DMS 273 (cell line): ENCODE measurements around the gene PTGER1.
A peak's percentile ranks its signal among the peaks of the same experiment; 100 is the strongest.

ENCODE experiments used
- DNase-seq: peaks from one replicate; lab custom pipeline; 2025; ENCODE audit not compliant: unreplicated experiment; lab: John Stamatoyannopoulos, UW

PTGER1 gene

DNA sequence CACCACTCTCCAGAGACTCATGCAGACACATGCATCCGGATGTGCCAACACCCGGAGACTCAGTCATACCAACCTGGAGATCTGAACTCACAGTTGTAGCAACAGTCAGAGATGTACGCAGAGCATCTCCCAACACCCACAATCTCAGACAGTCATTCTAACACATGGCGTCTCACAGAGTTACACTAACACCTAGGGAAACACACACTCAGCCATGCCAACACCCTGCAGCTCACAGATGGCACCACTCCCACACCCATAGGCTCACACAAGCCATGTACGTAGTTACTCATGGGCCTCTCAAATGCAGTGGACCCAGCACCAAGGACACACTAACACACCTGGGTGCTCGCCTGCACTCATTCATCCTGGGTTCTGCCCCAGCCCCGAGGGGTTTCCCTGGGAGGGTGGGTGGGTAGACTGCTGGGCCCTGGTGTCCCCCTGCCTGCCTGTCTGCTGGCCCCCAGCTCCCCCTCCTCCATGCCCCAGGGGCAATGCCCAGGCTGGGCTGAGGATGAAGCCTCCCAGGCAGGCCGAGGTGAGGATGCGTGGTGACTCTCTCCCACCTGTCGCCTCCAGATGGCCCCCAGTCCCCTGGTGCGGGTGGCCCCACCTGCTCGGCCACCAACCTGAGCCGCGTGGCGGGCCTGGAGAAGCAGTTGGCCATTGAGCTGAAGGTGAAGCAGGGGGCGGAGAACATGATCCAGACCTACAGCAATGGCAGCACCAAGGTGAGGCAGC lies 32.1 kb downstream of the PTGER1 start:
- no peak for DNase-seq

DNA sequence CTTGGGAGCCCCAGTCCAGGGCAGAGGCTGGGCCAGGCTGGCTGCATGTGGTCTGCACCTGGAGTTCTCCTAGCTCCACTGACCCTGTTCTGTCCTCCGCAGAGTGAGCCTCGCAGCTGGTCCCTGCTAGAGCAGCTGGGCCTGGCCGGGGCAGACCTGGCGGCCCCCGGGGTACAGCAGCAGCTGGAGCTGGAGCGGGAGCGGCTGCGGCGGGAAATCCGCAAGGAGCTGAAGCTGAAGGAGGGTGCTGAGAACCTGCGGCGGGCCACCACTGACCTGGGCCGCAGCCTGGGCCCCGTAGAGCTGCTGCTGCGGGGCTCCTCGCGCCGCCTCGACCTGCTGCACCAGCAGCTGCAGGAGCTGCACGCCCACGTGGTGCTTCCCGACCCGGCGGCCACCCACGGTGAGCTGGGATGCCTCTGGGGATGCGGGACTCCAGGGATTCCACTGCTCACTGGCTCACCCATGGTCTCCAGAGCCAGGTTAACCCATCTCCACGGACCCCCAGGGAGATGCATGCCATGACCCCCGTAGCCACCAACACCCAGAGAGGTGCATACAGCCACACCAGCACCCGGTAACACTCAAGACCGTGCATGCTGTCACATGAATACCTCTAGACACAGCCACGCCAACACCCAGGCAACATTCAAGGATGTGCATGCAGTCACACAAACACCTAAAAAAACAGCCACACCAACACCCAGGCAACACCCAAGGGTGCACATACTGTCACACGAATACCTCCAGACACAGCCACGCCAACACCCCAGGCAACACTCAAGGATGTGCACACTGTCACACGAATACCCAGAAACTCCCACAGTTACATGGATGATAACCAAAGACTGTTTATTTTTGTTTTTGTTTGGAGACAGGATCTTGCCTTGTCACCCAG lies 33.9 kb downstream of the PTGER1 start:
- DNase-seq, result no peak

DNA sequence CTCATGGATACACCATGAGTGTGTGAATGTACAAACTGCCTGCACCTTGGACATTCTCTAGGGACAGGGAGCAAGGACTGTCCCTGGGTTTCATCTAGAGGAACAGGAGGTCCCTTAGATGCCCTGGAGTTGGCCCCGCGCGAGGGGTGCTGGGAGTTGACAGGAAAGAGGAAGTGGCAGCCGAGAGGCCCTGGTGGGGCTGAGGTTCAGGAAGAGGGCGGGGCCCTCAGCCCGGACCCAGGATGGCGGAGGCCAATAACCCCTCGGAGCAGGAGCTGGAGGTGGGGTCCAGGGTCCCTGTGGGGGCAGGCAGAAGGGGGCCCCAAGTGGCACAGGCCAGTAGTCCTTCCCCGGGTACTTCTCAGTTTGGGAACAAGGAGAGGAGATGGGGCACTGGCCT lies 35.1 kb downstream of the PTGER1 start:
- no peak for DNase-seq

DNA sequence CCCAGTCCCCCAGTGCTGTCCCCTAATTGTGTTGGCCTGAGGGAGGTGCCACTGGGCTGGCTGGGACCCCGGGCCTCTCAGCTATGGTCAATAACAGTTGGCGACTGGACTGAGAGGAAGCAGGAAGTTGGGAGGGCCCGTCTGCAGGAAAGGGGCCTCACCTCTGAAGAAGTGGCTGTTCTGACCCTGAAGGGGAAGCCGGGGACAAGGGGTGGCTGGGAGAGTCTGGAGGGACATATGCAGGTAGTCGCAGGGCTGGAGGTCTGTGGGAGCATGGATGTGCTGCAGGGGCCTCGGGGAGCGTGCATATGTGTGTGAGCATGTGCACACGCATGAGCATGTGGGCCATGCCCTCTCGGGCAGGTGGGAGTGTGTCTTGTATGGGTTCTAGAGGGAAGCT lies 36.1 kb downstream of the PTGER1 start:
- DNase-seq, result no peak

DNA sequence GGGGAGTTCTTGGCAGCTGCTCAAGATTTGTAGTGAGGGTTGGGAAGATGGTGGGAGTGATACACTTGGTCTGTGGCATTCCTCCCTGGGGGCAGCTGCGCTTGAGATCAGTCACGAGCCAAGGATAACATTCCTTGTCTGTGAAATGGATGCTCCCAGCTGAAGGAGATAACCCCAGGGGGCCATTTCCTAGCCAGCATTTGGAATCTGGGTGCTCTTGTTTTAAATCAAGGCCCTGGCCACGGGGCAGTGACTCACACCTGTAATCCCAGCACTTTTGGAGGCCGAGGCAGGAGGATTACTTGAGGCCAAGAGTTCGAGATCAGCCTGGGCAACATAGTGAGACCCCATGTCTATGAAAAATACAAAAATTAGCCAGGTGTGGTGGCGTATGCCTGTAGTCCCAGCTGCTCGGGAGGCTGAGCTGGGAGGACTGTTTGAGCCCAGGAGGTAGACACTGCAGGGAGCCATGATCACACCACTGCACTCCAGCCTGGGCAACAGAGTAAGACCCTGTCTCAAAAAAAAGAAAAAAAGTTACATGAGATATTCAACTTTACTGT lies 37.5 kb downstream of the PTGER1 start:
- no peak for DNase-seq

DNA sequence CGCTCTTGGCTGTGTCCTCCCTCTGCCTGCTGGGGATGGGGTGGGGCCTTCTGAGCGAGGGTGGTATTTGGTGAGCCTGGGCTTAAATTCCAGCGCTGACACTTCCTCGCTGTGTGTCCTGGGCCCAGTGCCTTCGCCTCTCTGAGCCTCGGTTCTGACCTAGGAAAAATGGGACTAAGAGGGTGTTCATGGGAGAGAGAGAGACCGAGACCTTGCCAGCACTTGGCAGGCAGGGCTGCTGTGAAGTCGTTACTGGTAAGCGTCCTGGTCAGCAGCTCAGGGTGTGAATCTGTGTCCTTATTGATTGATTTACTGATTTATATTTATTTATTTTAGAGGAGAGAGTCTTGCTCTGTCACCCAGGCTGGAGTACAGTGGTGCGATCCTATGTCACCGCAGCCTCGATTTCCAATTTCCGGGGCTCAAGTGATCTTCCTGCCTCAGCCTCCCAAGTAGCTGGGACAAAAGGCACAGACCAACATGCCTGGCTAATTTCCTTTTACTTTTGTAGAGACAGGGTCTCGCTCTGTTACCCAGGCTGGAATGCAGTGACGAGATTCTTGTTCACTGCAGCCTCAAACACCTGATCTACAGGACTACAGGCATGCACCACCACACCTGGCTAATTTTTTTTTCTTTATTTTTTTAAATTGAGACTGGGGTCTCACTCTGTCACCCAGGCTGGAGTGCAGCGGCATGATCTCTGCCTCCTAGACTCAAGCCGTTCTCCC lies 39.7 kb downstream of the PTGER1 start:
- DNase-seq, result no peak

DNA sequence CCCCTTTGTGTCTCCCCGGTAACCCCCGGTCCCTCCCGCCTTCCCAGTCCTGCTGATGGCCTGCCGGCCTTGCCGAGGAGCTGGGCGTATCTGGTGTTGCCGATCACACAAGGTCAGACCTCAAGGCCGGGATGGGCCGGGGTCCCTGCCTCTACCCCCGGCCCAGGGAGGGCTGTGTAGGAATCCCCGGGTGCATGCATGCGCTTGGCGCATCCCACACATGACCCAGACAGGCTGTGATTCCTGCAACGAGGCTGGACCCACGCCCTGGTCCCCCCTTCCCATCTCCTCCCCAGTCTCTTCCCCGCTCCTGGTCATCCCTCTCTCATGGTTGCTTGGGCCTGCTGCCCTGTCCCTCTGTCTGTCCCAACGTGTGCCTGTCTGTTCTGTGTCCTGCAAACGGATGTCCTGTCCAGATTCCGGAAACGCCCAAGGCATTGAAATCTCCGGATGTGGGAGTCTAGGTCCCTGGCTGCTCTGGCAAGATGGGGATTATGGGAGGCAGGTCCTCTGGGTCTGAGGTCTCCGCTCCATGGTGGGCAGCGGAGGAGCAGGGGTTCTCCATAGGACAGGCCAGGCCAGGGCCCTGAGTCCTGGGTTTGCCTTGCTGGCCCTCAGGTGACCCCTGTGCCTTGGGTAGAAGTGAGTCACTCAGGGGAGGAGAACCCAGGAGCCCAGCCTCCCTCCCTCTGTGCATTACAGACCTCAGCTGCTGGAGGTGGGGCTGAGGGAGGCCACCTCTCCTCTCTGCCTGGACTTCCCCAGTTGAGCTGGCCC lies 40.4 kb downstream of the PTGER1 start:
- DNase-seq, result no peak

DNA sequence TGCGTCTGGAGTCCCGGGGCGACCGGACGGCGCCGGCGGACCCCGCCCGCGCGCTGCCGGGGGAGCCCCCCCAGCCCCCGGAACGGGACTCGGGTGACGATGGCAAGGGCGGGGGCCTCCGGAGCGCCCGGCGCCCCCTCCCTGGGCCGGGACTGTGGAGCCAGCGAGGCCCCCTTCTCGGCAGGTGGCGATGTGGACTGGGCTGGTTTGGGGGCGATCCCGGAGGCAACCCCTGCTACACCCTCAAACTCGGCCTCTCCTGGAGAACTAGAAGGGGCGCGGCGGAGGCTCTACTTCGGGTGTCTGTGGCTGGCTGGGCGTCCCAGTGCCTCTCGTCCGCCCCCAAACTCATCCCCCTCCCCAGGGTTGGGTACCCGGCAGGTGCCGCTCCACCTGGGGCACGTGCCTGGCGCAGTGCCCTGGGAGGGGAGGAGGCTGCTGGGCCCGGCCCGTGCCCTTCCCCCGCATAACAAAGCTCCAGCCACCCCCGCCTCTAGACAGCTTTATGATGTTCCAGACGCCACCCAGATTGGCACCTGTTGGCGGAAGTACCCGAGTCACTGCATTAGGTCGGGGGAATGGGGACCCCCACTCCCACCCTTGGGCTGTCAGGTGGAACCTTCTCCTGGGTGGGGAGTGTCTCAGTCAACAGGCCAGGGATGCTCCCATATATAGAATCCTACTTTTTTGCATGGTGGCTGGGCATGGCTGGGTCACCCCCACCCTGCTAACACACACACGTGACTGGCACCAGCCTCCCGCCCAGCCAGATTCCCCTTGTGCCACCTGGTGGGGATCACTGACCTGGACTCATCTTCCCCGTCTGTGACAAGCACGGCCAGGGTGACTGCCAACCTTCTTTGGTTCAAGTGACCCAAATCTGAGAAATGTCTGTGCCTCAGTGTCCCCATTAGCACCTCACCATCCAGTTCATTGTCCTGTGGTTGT lies 41.3 kb downstream of the PTGER1 start:
- peak; percentile 54 for DNase-seq

DNA sequence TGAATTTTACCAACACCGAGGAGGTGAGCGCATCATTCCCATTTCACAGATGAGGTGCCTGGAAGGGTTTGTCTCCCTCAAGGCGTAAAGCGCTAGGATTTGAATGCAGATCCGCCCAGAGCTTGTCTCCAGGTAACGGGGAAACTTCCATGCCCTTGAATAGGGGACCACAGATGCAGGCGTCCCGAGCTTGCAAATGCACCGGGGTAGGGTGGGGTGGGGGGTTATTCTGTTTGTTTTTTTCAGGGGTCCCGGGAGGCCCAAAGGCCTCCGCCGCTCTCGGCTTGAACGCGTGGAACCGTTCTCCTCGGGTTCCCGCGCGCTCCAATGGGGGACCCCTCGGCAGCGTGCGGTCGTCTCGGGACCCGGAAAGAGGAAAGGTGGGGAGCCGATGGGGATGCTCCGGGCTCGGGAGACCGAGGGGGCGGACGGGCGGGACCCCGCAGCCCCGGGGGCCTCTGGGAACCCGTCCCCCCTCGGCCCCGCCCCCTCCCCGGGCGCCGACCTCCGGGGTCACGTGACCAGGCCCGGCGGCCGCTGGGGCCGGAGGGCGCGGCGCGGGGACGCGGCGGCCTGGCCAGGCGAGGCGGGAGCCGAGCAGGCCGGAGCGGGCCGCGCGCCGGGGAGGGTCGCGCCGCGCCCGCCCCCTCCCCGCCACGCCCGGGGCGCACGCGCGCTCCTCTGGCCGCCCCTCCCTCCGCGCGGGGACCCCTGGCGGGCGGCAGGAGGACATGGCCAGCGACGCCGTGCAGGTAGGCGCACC lies 42.2 kb downstream of the PTGER1 start, which contains the start of gene PKN1:
Gene PKN1 (plus strand): TSS at position 516 of the 763 bp plus-strand sequence. CDS start 216 bp downstream, at position 732.
- DNase-seq, result peak; percentile 79

DNA sequence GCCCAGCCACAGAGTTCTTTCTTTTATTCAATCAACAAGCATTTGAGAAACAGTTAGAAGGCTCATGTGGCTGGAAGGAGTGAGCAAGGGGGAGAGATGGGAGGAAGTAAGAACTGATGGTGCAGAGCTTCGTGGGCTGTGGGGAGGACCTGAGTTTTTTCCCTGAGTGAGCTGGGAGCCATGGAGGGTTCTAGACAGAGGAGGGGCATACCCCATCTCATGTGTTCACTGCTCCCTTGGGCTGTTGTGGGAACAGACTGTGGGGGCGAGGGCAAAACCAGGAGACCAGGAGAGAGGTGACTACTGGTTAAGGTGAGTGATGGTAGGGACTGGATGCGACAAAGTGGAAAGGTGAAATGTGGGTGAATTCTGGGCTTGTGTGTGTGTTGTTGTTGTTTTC lies 44.4 kb downstream of the PTGER1 start:
- DNase-seq, result no peak

DNA sequence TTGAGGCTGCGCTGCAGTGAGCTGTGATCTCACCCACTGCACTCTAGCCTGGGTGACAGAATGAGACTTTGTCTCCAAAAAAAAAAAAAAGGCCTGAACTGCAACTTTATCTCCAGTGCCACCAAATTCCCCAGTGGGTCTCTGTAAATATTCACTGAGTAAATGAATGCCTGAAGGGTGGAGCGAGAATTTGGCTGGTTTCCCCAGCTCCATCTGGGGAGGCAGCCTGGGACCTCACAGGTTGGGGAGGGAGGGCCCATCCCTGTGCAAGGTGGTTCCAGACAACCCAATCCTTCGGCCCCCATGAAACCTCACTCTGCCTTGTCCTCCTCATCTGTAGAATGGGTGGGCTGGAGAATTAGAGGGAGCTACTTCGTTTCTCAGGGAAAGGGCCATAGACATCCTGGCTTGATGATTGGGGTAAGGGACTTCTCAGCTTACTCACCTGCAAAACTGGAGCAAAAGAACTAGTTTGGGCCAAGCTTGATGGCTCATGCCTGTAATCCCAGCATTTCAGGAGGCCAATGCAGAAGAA lies 46.2 kb downstream of the PTGER1 start:
- DNase-seq, result peak; percentile 52

DNA sequence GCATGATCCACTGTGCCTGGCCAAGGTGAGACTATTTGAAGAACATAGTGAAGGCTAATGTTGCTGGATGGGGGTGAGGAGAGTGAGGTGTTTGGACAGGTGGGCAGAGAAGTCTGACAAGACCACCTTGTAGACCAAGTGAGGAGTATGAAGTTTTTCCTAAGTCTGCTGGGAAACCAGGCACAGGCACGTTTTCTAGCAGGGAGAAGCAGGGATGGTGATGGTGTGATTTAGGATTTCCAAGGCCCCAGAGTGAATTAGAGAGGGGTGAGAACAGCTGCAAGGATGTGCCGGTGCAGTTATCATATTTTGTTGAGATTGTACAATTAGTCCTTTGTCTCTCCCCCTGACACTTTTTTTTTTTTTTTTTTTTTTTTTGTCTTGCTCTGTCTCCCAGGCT lies 47.7 kb downstream of the PTGER1 start:
- DNase-seq, result no peak

DNA sequence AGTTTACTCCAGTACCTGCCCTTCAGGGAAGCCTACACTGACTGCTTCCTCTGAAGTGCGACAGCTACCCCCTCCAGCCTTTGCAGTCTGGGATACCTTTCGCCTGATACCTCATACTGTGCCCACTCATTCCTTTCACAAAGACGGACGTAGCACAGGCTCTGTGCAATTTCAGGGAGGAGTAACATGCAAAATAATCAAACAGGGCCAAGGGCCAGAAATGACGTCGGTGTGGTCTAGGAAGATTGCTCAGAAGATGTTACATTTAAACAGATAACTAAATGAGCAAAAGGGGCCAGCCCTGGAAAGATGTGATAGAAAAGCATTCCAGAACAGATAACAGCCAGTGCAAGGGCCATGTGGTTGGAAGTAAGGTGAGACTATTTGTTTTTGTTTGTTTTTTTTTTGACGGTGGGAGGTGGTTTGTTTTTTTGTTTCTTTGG lies 49.4 kb downstream of the PTGER1 start:
- no peak for DNase-seq
